ENCODE measurements around the gene MTMR2. TPM values are rescaled to one million over a fixed set of nuclear protein-coding genes. Genes with fewer than 3 reads are reported as not detected.
A peak's percentile ranks its signal among the peaks of the same experiment; 100 is the strongest.
"Not testable (repeated sequence)": the region's sequence is repeated elsewhere in the genome, so short reads cannot be mapped to it uniquely, and the experiment has no call there.

MTMR2 gene
- total and polyA plus RNA-seq, 2 donors (not counting 3 experiments of a cell fraction or from before 2014, with no cell fraction given), result 19.5 to 49.5 TPM

- Histone ChIP-seq H3K79me2 (ENCODE audit: control insufficient read depth, insufficient read depth, low read length) (peaks cover 2% of the 10 kb centered on the region), H3K27me3 (ENCODE audit: control insufficient read depth in 2 of 2, insufficient read depth in 2 of 2, low read length in 2 of 2) (no peaks in the 10 kb centered on the region), H3K9me1 (replicated peaks; ENCODE audit: control insufficient read depth, extremely low read depth, insufficient read depth, low read length) (no peaks in the 10 kb centered on the region), H3K4me2 (ENCODE audit: insufficient read depth, low read length) (no peak overlapping the region), H3K27ac (ENCODE audit: insufficient read depth, low read depth, low read length) (no peak overlapping the region), H3K4me1 (ENCODE audit: control insufficient read depth, extremely low read depth, insufficient read depth, low read length) (peaks cover 2% of the 10 kb centered on the region), H3K9me3 (replicated peaks; ENCODE audit: control insufficient read depth, insufficient read depth, low read length) (no peaks in the 10 kb centered on the region), H3K9ac (replicated peaks; ENCODE audit: extremely low read depth, insufficient read depth, low read length) (no peak overlapping the region), H4K20me1 (replicated peaks; ENCODE audit: control insufficient read depth, extremely low read depth, insufficient read depth, low read length) (no peaks in the 10 kb centered on the region), H3K4me3 (replicated peaks in 1 of 3; ENCODE audit: insufficient read depth in 1 of 3, low read depth in 1 of 3, low read length in 3 of 3) (no peak overlapping the region), H3K36me3 (ENCODE audit: control insufficient read depth in 2 of 2, extremely low read depth in 1 of 2, insufficient read depth in 2 of 2, low read length in 2 of 2) (no peaks in the 10 kb centered on the region), H2AFZ (ENCODE audit: low read depth, low read length) (no peak overlapping the region)
- intact Hi-C loops (cut with micrococcal nuclease), result no loop called here
- FAIRE-seq (no peak), DNase-seq (ENCODE audit: low read depth, low spot score) (peak; percentile 44)
- dilution Hi-C loops (cut with MboI; ENCODE audit: extremely low pct_ligation_motif_present, low sequenced_read_pairs), result no loop called here
- BruUV-seq (replicated peaks), result no TSS peak
- POLR2A ChIA-PET, result no interaction called here
- CTCF ChIA-PET, result interaction anchor here (0.7 to 1.3 kb wide), 2 partner anchors 231 to 466 kb away, joined by 3 to 4 read pairs; partner anchors contain the start of gene MAML2
- peak; percentile 24 for TF ChIP-seq JUN (IDR thresholded peaks at IDR 0.05; ENCODE audit: borderline replicate concordance, insufficient read depth, insufficient read length, low read depth)
- no peak for TF ChIP-seq EZH2 (IDR thresholded peaks at IDR 0.05; ENCODE audit: borderline replicate concordance, low read depth, low read length, severe bottlenecking)
- peak; percentile 52 for TF ChIP-seq FOS (IDR thresholded peaks at IDR 0.05; ENCODE audit: borderline replicate concordance, insufficient read depth, low read length)
- TF ChIP-seq MAX (IDR thresholded peaks at IDR 0.05; ENCODE audit: insufficient read depth, insufficient read length), result no peak
- TF ChIP-seq CTCF (IDR thresholded peaks at IDR 0.05; ENCODE audit: extremely low read depth in 1 of 2, insufficient read depth in 1 of 2, low read depth in 1 of 2, low read length in 2 of 2), result no peak
- no peak for TF ChIP-seq GATA2 (IDR thresholded peaks at IDR 0.05; ENCODE audit: insufficient read depth, insufficient read length, low read depth, low read length)
- TF ChIP-seq POLR2A (IDR thresholded peaks at IDR 0.05; ENCODE audit: low read depth, low read length), result no peak
- TF ChIP-seq POLR2AphosphoS5 (IDR thresholded peaks at IDR 0.05; ENCODE audit: insufficient read depth, low read depth, low read length), result no peak
- no peak for TF ChIP-seq MYC (IDR thresholded peaks at IDR 0.05; ENCODE audit: low read depth, low read length)
These were observed 46.6 kb downstream of the MTMR2 start for GRCh38 chr11:95877291-95877690.

- H3K9me3 ChIP-seq (replicated peaks; ENCODE audit: control insufficient read depth, insufficient read depth, low read length); dilution Hi-C loops (cut with MboI; ENCODE audit: extremely low pct_ligation_motif_present, low sequenced_read_pairs): not testable (repeated sequence)
These were observed 53.0 kb downstream of the MTMR2 start for GRCh38 chr11:95870877-95871276.

More at GRCh38 chr11:95870877-95871276, 53.0 kb downstream of the MTMR2 start:
- H3K9ac ChIP-seq (replicated peaks; ENCODE audit: extremely low read depth, insufficient read depth, low read length); POLR2A ChIA-PET; CTCF ChIA-PET; H3K9me1 ChIP-seq (replicated peaks; ENCODE audit: control insufficient read depth, extremely low read depth, insufficient read depth, low read length); FAIRE-seq; H3K79me2 ChIP-seq (ENCODE audit: control insufficient read depth, insufficient read depth, low read length); DNase-seq (ENCODE audit: low read depth, low spot score); BruUV-seq (replicated peaks); H3K4me3 ChIP-seq (replicated peaks in 1 of 3; ENCODE audit: insufficient read depth in 1 of 3, low read depth in 1 of 3, low read length in 3 of 3); H4K20me1 ChIP-seq (replicated peaks; ENCODE audit: control insufficient read depth, extremely low read depth, insufficient read depth, low read length); H3K4me1 ChIP-seq (ENCODE audit: control insufficient read depth, extremely low read depth, insufficient read depth, low read length); H3K36me3 ChIP-seq (ENCODE audit: control insufficient read depth in 2 of 2, extremely low read depth in 1 of 2, insufficient read depth in 2 of 2, low read length in 2 of 2); H3K27ac ChIP-seq (ENCODE audit: insufficient read depth, low read depth, low read length); H3K27me3 ChIP-seq (ENCODE audit: control insufficient read depth in 2 of 2, insufficient read depth in 2 of 2, low read length in 2 of 2); intact Hi-C loops (cut with micrococcal nuclease); H2AFZ ChIP-seq (ENCODE audit: low read depth, low read length); H3K4me2 ChIP-seq (ENCODE audit: insufficient read depth, low read length): not testable (repeated sequence)

Measured in endothelial cell of umbilical vein (primary cell).